ENCODE data around the gene SUCO.
"Not testable (repeated sequence)": the region's sequence is repeated elsewhere in the genome, so short reads cannot be mapped to it uniquely, and the experiment has no call there.

The SUCO gene

DNA sequence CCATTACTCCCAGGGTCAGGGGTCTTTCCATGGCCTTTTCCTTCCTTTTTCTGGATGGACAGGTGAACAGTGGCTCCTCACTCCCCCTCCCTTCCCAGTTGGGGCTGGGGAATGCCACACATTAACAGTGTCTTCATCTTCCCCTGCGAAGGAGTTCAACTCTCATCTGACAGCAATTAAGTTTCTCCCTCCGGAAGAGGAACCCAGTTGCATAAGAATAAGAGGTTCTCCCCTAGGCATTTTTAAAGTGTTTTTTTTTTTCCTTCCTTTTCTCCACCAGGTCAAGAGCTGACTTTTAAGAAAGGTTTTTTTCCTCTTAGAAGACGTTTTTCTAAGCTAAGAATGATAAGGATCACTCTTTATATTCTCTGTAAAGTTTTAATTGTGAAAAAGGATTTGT, 83.7 kb downstream of the SUCO start:
- H3K9me3 ChIP-seq (ENCODE audit: control insufficient read depth, low read length) = peaks cover 3% of the 10 kb centered on the region

DNA sequence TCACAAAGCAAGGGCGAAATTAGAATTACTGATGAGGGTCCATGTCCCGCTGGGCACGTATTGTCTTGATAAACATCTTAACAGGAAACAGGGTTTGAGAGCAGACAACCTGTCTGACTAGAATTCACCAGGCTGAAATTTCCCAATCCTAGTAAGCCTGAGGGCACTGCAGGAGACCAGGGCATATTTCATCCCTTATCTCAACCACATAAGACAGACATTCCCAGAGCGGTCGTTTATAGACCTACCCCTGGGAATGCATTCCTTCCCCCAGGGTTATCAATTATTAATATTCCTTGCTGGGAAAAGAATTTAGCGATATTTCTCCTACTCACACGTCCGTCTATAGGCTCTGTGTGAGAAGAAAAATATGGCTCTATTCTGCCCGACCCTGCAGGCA, 87.7 kb downstream of the SUCO start:
- H3K27me3 ChIP-seq (replicated peaks; ENCODE audit: control insufficient read depth, insufficient read depth, low read length, poor library complexity, severe bottlenecking); H3K4me3 ChIP-seq (ENCODE audit: insufficient read depth, low read depth, low read length, poor library complexity, severe bottlenecking); H3K27ac ChIP-seq (ENCODE audit: insufficient read depth, low read length, poor library complexity, severe bottlenecking); H3K4me1 ChIP-seq (ENCODE audit: control insufficient read depth, insufficient read depth, low read length, poor library complexity, severe bottlenecking); H3K36me3 ChIP-seq (ENCODE audit: control insufficient read depth, insufficient read depth, low read length); DNase-seq; H3K9me3 ChIP-seq (ENCODE audit: control insufficient read depth, low read length): not testable (repeated sequence)

More for the DNA sequence above, 83.7 kb downstream of the SUCO start:
- no peaks in the 10 kb centered on the region for H3K27me3 ChIP-seq (replicated peaks; ENCODE audit: control insufficient read depth, insufficient read depth, low read length, poor library complexity, severe bottlenecking)
- no peak for DNase-seq
- no peaks in the 10 kb centered on the region for H3K4me1 ChIP-seq (ENCODE audit: control insufficient read depth, insufficient read depth, low read length, poor library complexity, severe bottlenecking)
- no peak overlapping the region for H3K4me3 ChIP-seq (ENCODE audit: insufficient read depth, low read depth, low read length, poor library complexity, severe bottlenecking)
- H3K36me3 ChIP-seq (ENCODE audit: control insufficient read depth, insufficient read depth, low read length) = no peaks in the 10 kb centered on the region
- H3K27ac ChIP-seq (ENCODE audit: insufficient read depth, low read length, poor library complexity, severe bottlenecking) = no peak overlapping the region

DNA sequence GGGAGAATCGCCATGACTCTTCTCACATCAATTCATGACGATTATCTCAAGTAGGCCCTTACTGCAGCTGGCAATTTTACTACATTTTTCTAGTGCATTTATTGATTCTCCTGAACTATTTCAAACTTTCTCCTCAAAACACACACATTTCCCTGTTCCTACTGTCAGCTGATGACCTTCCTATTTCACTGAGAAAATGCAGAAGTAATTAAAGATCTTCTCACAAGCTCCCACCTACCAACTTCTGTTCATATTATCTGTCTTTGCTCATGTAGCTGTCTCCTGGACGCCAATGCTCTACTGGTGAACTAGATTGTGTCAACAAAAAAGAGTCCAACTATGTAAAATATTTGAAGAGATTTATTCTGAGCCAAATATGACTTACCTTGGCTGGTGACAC, 89.6 kb downstream of the SUCO start:
- Histone ChIP-seq H3K27me3 (replicated peaks; ENCODE audit: control insufficient read depth, insufficient read depth, low read length, poor library complexity, severe bottlenecking) (no peaks in the 10 kb centered on the region), H3K36me3 (ENCODE audit: control insufficient read depth, insufficient read depth, low read length) (no peaks in the 10 kb centered on the region), H3K4me1 (ENCODE audit: control insufficient read depth, insufficient read depth, low read length, poor library complexity, severe bottlenecking) (no peaks in the 10 kb centered on the region), H3K27ac (ENCODE audit: insufficient read depth, low read length, poor library complexity, severe bottlenecking) (no peak overlapping the region), H3K4me3 (ENCODE audit: insufficient read depth, low read depth, low read length, poor library complexity, severe bottlenecking) (no peak overlapping the region), H3K9me3 (ENCODE audit: control insufficient read depth, low read length) (no peaks in the 10 kb centered on the region)
- DNase-seq = no peak

DNA sequence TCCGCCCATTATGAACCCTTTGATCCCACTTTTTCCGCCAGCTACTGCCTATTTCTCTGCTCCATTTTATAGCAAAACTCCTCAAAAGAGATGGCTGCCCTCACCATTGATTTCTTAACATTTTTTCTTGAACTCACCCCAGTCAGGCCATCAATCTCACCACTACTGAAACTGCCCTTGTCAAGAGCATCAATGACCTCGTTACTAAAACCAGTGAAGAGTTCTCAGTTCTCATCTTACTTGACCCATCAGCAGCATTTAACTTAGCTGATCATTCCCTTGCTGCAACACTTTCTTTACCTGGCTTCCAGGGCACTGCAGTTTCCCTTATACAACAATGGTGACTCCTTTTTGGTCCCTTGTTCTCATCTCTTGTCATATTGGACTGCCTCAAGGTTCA, 90.8 kb downstream of the SUCO start:
- Histone ChIP-seq H3K9me3 (ENCODE audit: control insufficient read depth, low read length) (no peaks in the 10 kb centered on the region), H3K36me3 (ENCODE audit: control insufficient read depth, insufficient read depth, low read length) (no peaks in the 10 kb centered on the region), H3K27ac (ENCODE audit: insufficient read depth, low read length, poor library complexity, severe bottlenecking) (no peak overlapping the region), H3K4me3 (ENCODE audit: insufficient read depth, low read depth, low read length, poor library complexity, severe bottlenecking) (no peak overlapping the region), H3K27me3 (replicated peaks; ENCODE audit: control insufficient read depth, insufficient read depth, low read length, poor library complexity, severe bottlenecking) (no peaks in the 10 kb centered on the region), H3K4me1 (ENCODE audit: control insufficient read depth, insufficient read depth, low read length, poor library complexity, severe bottlenecking) (peaks cover 5% of the 10 kb centered on the region)
- DNase-seq = no peak

DNA sequence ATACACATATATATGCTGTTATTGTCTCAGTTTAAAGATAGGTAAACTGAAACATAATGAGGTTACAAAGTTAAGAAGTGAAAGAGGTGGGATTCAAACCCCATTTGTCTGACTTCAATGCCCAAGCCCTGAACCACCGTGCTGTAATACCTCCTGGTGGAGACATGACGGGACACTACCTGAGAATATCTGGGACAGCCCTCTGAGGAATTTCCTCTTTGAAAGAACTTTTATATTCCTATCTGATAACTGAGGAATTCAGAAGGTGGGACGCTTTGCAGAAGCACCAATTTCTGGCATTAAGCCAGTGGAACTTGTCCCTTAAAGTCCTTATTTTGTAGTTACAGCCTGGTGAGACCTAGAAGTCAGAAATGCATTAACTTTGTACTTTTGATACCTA, 93.9 kb downstream of the SUCO start:
- Histone ChIP-seq H3K27ac (ENCODE audit: insufficient read depth, low read length, poor library complexity, severe bottlenecking) (no peak overlapping the region), H3K36me3 (ENCODE audit: control insufficient read depth, insufficient read depth, low read length) (no peaks in the 10 kb centered on the region), H3K4me3 (ENCODE audit: insufficient read depth, low read depth, low read length, poor library complexity, severe bottlenecking) (no peak overlapping the region), H3K9me3 (ENCODE audit: control insufficient read depth, low read length) (no peaks in the 10 kb centered on the region), H3K27me3 (replicated peaks; ENCODE audit: control insufficient read depth, insufficient read depth, low read length, poor library complexity, severe bottlenecking) (no peaks in the 10 kb centered on the region), H3K4me1 (ENCODE audit: control insufficient read depth, insufficient read depth, low read length, poor library complexity, severe bottlenecking) (peaks cover 5% of the 10 kb centered on the region)
- no peak for DNase-seq

DNA sequence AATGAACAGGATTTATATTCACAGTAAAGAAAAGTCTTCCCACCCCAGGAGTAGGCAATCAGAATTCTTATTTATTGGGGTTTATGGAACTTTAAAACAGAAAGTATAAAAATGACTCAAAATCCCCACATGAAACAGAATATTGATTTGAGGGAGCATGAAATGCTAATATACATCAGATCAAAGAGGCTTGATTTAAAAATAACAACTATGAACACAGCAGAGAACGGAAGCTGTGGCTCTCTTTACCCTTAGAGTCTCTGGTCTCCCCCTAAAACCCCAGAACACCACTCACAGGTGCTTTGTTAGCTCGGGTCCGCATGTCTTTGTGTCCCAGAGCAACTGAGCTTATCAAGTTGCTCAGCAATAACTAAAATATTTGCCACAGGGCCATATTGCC, 94.8 kb downstream of the SUCO start:
- no peaks in the 10 kb centered on the region for H3K9me3 ChIP-seq (ENCODE audit: control insufficient read depth, low read length)
- no peak overlapping the region for H3K4me3 ChIP-seq (ENCODE audit: insufficient read depth, low read depth, low read length, poor library complexity, severe bottlenecking)
- DNase-seq = no peak
- peaks cover 5% of the 10 kb centered on the region for H3K4me1 ChIP-seq (ENCODE audit: control insufficient read depth, insufficient read depth, low read length, poor library complexity, severe bottlenecking)
- H3K27me3 ChIP-seq (replicated peaks; ENCODE audit: control insufficient read depth, insufficient read depth, low read length, poor library complexity, severe bottlenecking) = no peaks in the 10 kb centered on the region
- no peak overlapping the region for H3K27ac ChIP-seq (ENCODE audit: insufficient read depth, low read length, poor library complexity, severe bottlenecking)
- no peaks in the 10 kb centered on the region for H3K36me3 ChIP-seq (ENCODE audit: control insufficient read depth, insufficient read depth, low read length)

DNA sequence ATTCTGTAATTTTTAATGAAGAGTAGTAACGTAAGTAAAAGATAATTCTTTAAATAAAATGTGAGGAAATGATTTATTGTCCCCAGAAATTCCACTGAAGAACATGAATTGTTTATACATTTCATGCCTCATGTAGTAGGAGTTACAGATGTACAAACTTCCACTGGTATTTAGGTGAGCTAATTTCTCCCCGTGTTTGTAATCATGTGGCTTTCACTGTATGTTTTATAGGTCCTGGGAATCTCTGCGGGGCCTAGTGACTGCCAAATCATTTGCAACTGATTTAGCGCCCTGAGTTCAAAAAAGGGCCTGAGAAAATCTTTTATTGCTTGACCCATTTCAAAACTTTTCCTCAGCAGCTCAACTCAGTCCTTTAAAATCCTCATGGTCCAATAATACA, 95.5 kb downstream of the SUCO start:
- no peak for DNase-seq
- Histone ChIP-seq H3K9me3 (ENCODE audit: control insufficient read depth, low read length) (no peaks in the 10 kb centered on the region), H3K36me3 (ENCODE audit: control insufficient read depth, insufficient read depth, low read length) (no peaks in the 10 kb centered on the region), H3K4me3 (ENCODE audit: insufficient read depth, low read depth, low read length, poor library complexity, severe bottlenecking) (no peak overlapping the region), H3K27me3 (replicated peaks; ENCODE audit: control insufficient read depth, insufficient read depth, low read length, poor library complexity, severe bottlenecking) (no peaks in the 10 kb centered on the region), H3K4me1 (ENCODE audit: control insufficient read depth, insufficient read depth, low read length, poor library complexity, severe bottlenecking) (peaks cover 5% of the 10 kb centered on the region), H3K27ac (ENCODE audit: insufficient read depth, low read length, poor library complexity, severe bottlenecking) (no peak overlapping the region)

DNA sequence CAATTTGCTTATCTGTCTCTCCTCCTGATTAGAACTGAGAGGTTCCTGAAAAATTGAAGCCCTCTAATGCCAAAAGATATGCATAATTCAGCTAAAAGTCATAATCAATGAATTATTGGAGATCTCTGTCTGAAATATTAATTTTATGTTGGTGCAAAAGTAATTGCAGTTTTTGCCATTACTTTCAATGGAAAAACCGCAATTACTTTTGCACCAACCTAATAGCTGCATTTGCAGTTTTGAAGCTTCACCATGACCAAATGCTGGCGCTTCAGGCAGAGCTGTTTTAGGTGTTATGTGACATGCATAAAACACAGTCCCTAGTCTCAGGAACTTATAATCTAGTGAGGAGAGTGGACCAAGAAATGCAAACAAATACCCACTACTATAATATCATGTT, 96.2 kb downstream of the SUCO start:
- no peak for DNase-seq
- Histone ChIP-seq H3K27me3 (replicated peaks; ENCODE audit: control insufficient read depth, insufficient read depth, low read length, poor library complexity, severe bottlenecking) (no peaks in the 10 kb centered on the region), H3K4me3 (ENCODE audit: insufficient read depth, low read depth, low read length, poor library complexity, severe bottlenecking) (no peak overlapping the region), H3K9me3 (ENCODE audit: control insufficient read depth, low read length) (no peaks in the 10 kb centered on the region), H3K27ac (ENCODE audit: insufficient read depth, low read length, poor library complexity, severe bottlenecking) (no peak overlapping the region), H3K36me3 (ENCODE audit: control insufficient read depth, insufficient read depth, low read length) (no peaks in the 10 kb centered on the region), H3K4me1 (ENCODE audit: control insufficient read depth, insufficient read depth, low read length, poor library complexity, severe bottlenecking) (peaks cover 5% of the 10 kb centered on the region)

DNA sequence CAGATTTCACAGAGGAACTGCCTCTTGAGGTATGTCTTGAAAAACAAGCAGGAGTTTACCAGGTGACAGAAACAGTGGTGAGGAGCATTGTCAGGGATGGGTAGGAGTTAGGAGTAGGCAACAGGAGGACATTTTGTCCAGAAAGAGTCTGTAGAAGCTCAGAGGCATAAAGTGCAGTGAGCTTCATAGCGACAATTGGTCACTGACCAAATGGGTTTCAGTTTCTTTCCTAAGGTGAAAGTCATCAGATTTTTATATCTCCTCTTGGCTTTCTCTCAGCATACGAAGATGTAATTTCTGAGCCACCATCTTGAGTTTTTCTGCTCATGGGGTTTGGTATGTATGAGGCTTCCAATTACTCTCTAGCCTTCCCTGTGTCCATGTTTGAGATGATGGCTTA, 96.7 kb downstream of the SUCO start:
- Histone ChIP-seq H3K9me3 (ENCODE audit: control insufficient read depth, low read length) (no peaks in the 10 kb centered on the region), H3K4me3 (ENCODE audit: insufficient read depth, low read depth, low read length, poor library complexity, severe bottlenecking) (no peak overlapping the region), H3K27me3 (replicated peaks; ENCODE audit: control insufficient read depth, insufficient read depth, low read length, poor library complexity, severe bottlenecking) (no peaks in the 10 kb centered on the region), H3K27ac (ENCODE audit: insufficient read depth, low read length, poor library complexity, severe bottlenecking) (no peak overlapping the region), H3K4me1 (ENCODE audit: control insufficient read depth, insufficient read depth, low read length, poor library complexity, severe bottlenecking) (peaks cover 5% of the 10 kb centered on the region), H3K36me3 (ENCODE audit: control insufficient read depth, insufficient read depth, low read length) (no peaks in the 10 kb centered on the region)
- DNase-seq = no peak

DNA sequence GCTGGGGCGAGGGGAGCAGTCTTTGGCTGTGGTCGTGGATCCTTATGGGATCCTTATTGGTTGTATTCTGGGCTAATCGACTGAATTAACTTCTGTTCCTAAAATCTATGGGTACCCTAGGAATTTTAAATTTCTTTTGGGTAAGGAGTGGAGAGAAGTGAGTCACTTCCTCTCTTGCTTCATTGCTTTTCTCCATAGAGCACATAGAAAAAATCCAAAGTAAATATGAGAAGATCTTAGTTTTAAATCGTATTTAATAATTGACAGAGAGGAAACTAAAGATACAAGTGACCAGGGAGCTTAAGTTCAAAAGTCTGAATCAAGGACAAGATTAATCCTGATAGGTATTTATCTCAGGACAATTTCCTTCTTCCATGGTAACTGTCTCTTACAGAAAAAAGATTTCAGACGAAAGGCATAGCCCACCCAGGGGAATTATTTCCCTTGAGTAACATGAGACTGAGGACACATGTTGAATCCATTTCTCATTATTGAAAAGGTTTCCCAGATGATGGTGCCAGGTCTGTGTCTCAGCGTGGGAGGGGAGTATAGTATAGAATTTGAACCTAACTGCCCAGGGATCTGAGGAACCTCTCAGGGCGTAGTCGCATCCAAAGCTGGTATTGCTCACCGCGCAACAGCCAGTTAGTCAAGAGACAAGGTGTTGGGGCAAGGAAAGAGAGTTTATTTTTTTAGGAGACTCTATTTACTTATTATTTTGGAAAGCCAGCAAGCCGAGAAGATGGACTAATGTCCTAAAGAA, 97.3 kb downstream of the SUCO start:
- H3K9me3 ChIP-seq (ENCODE audit: control insufficient read depth, low read length) = no peaks in the 10 kb centered on the region
- H3K36me3 ChIP-seq (ENCODE audit: control insufficient read depth, insufficient read depth, low read length) = no peaks in the 10 kb centered on the region
- no peak overlapping the region for H3K27ac ChIP-seq (ENCODE audit: insufficient read depth, low read length, poor library complexity, severe bottlenecking)
- DNase-seq = no peak
- H3K4me1 ChIP-seq (ENCODE audit: control insufficient read depth, insufficient read depth, low read length, poor library complexity, severe bottlenecking) = peaks cover 5% of the 10 kb centered on the region
- H3K27me3 ChIP-seq (replicated peaks; ENCODE audit: control insufficient read depth, insufficient read depth, low read length, poor library complexity, severe bottlenecking) = no peaks in the 10 kb centered on the region
- H3K4me3 ChIP-seq (ENCODE audit: insufficient read depth, low read depth, low read length, poor library complexity, severe bottlenecking) = no peak overlapping the region

Measured in effector memory CD4-positive, alpha-beta T cell (primary cell).